ENCODE measurements around the gene ARHGAP42.

DNA sequence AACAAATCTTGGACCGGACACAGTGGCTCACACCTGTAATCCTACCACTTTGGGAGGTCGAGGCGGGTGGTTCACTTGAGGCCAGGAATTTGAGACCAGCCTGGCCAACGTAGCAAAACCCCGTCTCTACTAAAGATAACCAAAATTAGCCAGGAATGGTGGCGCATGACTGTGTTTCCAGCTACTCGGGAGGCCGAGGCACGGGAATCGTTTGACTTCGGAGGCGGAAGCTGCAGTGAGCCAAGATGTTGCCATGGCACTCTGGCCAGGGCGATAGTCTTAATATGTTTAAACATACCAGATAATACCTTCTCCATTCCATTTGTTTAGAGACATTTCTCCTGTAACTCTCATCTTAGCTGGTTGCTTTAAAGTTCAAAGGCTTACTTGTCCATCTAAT lies 218.6 kb downstream of the ARHGAP42 start:
- no peak for TF ChIP-seq POLR2A (IDR thresholded peaks at IDR 0.05)
- TF ChIP-seq, protein P1, sequence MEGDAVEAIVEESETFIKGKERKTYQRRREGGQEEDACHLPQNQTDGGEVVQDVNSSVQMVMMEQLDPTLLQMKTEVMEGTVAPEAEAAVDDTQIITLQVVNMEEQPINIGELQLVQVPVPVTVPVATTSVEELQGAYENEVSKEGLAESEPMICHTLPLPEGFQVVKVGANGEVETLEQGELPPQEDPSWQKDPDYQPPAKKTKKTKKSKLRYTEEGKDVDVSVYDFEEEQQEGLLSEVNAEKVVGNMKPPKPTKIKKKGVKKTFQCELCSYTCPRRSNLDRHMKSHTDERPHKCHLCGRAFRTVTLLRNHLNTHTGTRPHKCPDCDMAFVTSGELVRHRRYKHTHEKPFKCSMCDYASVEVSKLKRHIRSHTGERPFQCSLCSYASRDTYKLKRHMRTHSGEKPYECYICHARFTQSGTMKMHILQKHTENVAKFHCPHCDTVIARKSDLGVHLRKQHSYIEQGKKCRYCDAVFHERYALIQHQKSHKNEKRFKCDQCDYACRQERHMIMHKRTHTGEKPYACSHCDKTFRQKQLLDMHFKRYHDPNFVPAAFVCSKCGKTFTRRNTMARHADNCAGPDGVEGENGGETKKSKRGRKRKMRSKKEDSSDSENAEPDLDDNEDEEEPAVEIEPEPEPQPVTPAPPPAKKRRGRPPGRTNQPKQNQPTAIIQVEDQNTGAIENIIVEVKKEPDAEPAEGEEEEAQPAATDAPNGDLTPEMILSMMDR (IDR thresholded peaks at IDR 0.05): no peak

Measured in ovary (tissue), 3 donors.